HCT116 (cell line): ENCODE measurements around the gene MOV10.

Experiments
- EZH2 ChIP-seq: fragments of 200-600 bp; sonication (generic); IDR thresholded peaks from 2 replicates; pipeline ENCODE4 v1.6.1; 2017; ENCODE audit warnings: antibody characterized with exemption, mixed run types
- POLR2A ChIP-seq: IDR thresholded peaks from 2 replicates; pipeline ENCODE4 v1.7.0; 2011; ENCODE audit warnings: borderline replicate concordance; ENCODE audit not compliant: insufficient read depth, insufficient read length; ENCODE audit errors: extremely low read depth
- RAD21 ChIP-seq: IDR thresholded peaks from 2 replicates; pipeline ENCODE4 v1.6.1; 2012; ENCODE audit warnings: low read depth, mild to moderate bottlenecking
- SIN3A ChIP-seq: IDR thresholded peaks from 2 replicates; pipeline ENCODE4 v1.6.1; 2012; ENCODE audit warnings: low read depth
- ZNF274 ChIP-seq: fragments of 200-500 bp; sonication (Bioruptor generic); IDR thresholded peaks from 2 replicates; pipeline ENCODE4 v1.6.1; 2014; ENCODE audit warnings: mild to moderate bottlenecking, low read depth, low read length, inconsistent platforms
- TF ChIP-seq, protein P1 (sequence below), 3 experiments: fragments of 200-600 bp in 1 of 3; sonication (generic) in 1 of 3; IDR thresholded peaks in 2 of 3; conservative IDR thresholded peaks in 1 of 3; 2 replicates each; pipeline ENCODE4 v1.5.1; 2012 to 2017; ENCODE audit warnings: low read depth in 2 of 3, low read length in 2 of 3, antibody characterized with exemption in 1 of 3, borderline replicate concordance in 1 of 3, control low read depth in 1 of 3, mild to moderate bottlenecking in 1 of 3, mixed read lengths in 1 of 3, mixed run types in 1 of 3, moderate library complexity in 1 of 3; ENCODE audit not compliant: insufficient read depth in 1 of 3

GRCh38 chr1:112701227-112702066 is 27.0 kb downstream of the MOV10 start:
- TF ChIP-seq EZH2 (no peak), ZNF274 (no peak), POLR2A (no peak), SIN3A (no peak), RAD21 (no peak)
- TF ChIP-seq, protein P1, sequence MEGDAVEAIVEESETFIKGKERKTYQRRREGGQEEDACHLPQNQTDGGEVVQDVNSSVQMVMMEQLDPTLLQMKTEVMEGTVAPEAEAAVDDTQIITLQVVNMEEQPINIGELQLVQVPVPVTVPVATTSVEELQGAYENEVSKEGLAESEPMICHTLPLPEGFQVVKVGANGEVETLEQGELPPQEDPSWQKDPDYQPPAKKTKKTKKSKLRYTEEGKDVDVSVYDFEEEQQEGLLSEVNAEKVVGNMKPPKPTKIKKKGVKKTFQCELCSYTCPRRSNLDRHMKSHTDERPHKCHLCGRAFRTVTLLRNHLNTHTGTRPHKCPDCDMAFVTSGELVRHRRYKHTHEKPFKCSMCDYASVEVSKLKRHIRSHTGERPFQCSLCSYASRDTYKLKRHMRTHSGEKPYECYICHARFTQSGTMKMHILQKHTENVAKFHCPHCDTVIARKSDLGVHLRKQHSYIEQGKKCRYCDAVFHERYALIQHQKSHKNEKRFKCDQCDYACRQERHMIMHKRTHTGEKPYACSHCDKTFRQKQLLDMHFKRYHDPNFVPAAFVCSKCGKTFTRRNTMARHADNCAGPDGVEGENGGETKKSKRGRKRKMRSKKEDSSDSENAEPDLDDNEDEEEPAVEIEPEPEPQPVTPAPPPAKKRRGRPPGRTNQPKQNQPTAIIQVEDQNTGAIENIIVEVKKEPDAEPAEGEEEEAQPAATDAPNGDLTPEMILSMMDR (IDR thresholded peaks at IDR 0.05 in 2 of 3, conservative IDR thresholded peaks at IDR 0.05 in 1 of 3; ENCODE audit: borderline replicate concordance in 1 of 3, insufficient read depth in 1 of 3, low read depth in 2 of 3, low read length in 2 of 3), result no peak
